Kidney glomerular epithelial cell (primary cell): ENCODE results near the gene ERI2.
"Not testable (repeated sequence)": the region's sequence is repeated elsewhere in the genome, so short reads cannot be mapped to it uniquely, and the experiment has no call there.

Experiments
- DNase-seq: peaks from one replicate; lab custom pipeline; 2025; lab: John Stamatoyannopoulos, UW

The ERI2 gene

GRCh38 chr16:20814784-20815183 lies 8.5 kb upstream of the ERI2 start:
- no peak for DNase-seq

- no peak for DNase-seq
Observed at GRCh38 chr16:20812510-20812909, 6.2 kb upstream of the ERI2 start.

GRCh38 chr16:20811889-20812439 lies 5.7 kb upstream of the ERI2 start:
- DNase-seq: no peak

GRCh38 chr16:20807862-20808261 lies 1.6 kb upstream of the ERI2 start:
- no peak for DNase-seq

- DNase-seq: not testable (repeated sequence)
Observed at GRCh38 chr16:20805684-20806167, 546 bp downstream of the ERI2 start.

- DNase-seq: peak; percentile 57
Observed at GRCh38 chr16:20803561-20804214, 2.6 kb downstream of the ERI2 start.

GRCh38 chr16:20803192-20803560 lies 3.1 kb downstream of the ERI2 start:
- no peak for DNase-seq

GRCh38 chr16:20801278-20801677 lies 5.0 kb downstream of the ERI2 start:
- DNase-seq: no peak

- DNase-seq: peak; percentile 18
Observed at GRCh38 chr16:20799599-20799998, 6.7 kb downstream of the ERI2 start.

GRCh38 chr16:20798364-20798763 lies 7.9 kb downstream of the ERI2 start:
- no peak for DNase-seq

GRCh38 chr16:20791923-20792612 lies 14.2 kb downstream of the ERI2 start:
- DNase-seq: peak; percentile 1

GRCh38 chr16:20789130-20789529 lies 17.1 kb downstream of the ERI2 start:
- no peak for DNase-seq

GRCh38 chr16:20784204-20784603 lies 22.1 kb downstream of the ERI2 start:
- DNase-seq: no peak

- no peak for DNase-seq
Observed at GRCh38 chr16:20782470-20782869, 23.8 kb downstream of the ERI2 start.

GRCh38 chr16:20781697-20782096 lies 24.6 kb downstream of the ERI2 start:
- DNase-seq: no peak

- no peak for DNase-seq
Observed at GRCh38 chr16:20774703-20775362, 31.4 kb downstream of the ERI2 start.

GRCh38 chr16:20773679-20774078 lies 32.6 kb downstream of the ERI2 start:
- DNase-seq: no peak

GRCh38 chr16:20768818-20769217 lies 37.5 kb downstream of the ERI2 start:
- DNase-seq: no peak

GRCh38 chr16:20768121-20768520 lies 38.2 kb downstream of the ERI2 start:
- DNase-seq: peak; percentile 18

GRCh38 chr16:20767577-20767976 lies 38.7 kb downstream of the ERI2 start:
- DNase-seq: no peak

- DNase-seq: no peak
Observed at GRCh38 chr16:20766294-20766693, 40.0 kb downstream of the ERI2 start.

- DNase-seq: no peak
Observed at GRCh38 chr16:20765732-20766131, 40.5 kb downstream of the ERI2 start.

- not testable (repeated sequence) for DNase-seq
Observed at GRCh38 chr16:20764448-20764847, 41.8 kb downstream of the ERI2 start.
